ENCODE data around the gene LGR6.

The LGR6 gene

DNA sequence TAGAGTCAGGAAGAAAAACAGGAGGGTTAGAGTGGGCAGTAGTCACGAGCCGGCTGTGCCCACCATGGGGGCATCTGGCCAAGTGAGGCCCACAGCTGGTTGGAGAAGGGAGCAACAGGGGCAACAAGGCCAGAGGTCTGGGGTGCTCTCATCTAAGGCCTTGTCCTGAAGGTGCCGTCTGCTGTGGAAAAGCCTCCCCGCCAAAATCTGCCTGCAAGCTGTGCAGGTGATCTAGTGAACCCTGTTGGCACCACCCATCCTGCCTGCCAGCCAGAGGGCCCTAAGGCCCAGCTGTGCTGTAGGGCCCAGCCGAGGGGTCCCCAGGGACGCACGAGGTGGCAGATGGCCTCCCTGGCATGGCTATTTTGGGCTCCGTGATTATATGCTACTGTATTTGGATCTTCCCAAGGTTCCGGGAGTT, 51.3 kb downstream of the LGR6 start:
- Histone ChIP-seq H3K4me1 (ENCODE audit: control insufficient read depth, insufficient read depth, low read length) (peaks cover 7% of the 10 kb centered on the region), H3K4me3 (ENCODE audit: low read depth, low read length) (no peak overlapping the region), H3K27me3 (ENCODE audit: control insufficient read depth, insufficient read depth, low read length) (no peaks in the 10 kb centered on the region; the same call in 1 of the 2 replicates), H3K9ac (ENCODE audit: low read depth, low read length) (no peak overlapping the region), H3K36me3 (ENCODE audit: control insufficient read depth, insufficient read depth, low read length) (no peaks in the 10 kb centered on the region), H3K9me3 (ENCODE audit: control insufficient read depth, insufficient read depth, low read length) (no peaks in the 10 kb centered on the region), H3K27ac (ENCODE audit: low read depth, low read length) (no peak overlapping the region)

DNA sequence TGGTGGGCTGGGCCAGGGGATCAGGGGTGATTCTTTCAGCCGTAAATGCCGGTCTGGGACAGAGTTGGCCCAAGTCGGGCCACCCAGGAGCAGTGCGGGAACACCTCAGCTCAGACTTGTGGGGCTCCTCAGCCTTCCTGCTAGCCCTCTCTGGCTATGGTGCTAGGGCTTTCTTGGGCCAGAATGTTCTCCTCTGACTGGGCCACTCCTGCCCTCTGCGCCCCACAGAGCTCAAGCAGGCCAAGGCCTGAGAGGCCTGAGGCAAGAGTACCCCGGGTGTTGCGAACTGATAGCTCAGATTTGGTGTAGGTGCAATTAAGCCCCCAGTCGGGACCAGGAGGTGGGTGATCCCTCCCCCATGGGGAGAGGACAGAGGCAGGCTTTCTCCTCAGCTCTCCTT, 51.8 kb downstream of the LGR6 start:
- peaks cover 7% of the 10 kb centered on the region for H3K4me1 ChIP-seq (ENCODE audit: control insufficient read depth, insufficient read depth, low read length)
- H3K36me3 ChIP-seq (ENCODE audit: control insufficient read depth, insufficient read depth, low read length) = no peaks in the 10 kb centered on the region
- H3K27me3 ChIP-seq (ENCODE audit: control insufficient read depth, insufficient read depth, low read length) = no peaks in the 10 kb centered on the region; the same call in 1 of the 2 replicates
- no peak overlapping the region for H3K9ac ChIP-seq (ENCODE audit: low read depth, low read length)
- H3K27ac ChIP-seq (ENCODE audit: low read depth, low read length) = no peak overlapping the region
- H3K4me3 ChIP-seq (ENCODE audit: low read depth, low read length) = no peak overlapping the region
- H3K9me3 ChIP-seq (ENCODE audit: control insufficient read depth, insufficient read depth, low read length) = no peaks in the 10 kb centered on the region

DNA sequence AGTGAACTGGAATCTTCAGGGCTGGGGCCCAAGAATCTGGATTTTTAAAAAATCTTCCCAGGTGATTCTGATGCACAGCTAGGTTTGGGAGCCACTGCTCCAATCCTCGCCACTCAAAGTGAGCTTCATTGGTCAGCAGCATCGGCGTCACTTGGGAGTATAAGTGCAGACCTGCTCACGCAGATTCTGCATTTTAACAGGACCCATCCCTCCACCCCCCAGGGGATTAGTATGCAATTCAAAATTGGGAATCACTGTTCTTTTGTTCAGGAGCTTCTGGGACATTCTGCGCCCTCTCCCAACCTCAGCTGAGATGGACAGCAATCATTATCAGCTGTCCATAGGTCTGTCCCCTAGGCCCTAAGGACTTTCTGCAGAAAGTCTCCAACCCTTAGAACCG, 53.5 kb downstream of the LGR6 start:
- Histone ChIP-seq H3K4me1 (ENCODE audit: control insufficient read depth, insufficient read depth, low read length) (peaks cover 7% of the 10 kb centered on the region), H3K27me3 (ENCODE audit: control insufficient read depth, insufficient read depth, low read length) (no peaks in the 10 kb centered on the region; the same call in 1 of the 2 replicates), H3K9ac (ENCODE audit: low read depth, low read length) (no peak overlapping the region), H3K36me3 (ENCODE audit: control insufficient read depth, insufficient read depth, low read length) (no peaks in the 10 kb centered on the region), H3K9me3 (ENCODE audit: control insufficient read depth, insufficient read depth, low read length) (no peaks in the 10 kb centered on the region), H3K4me3 (ENCODE audit: low read depth, low read length) (no peak overlapping the region), H3K27ac (ENCODE audit: low read depth, low read length) (no peak overlapping the region)

DNA sequence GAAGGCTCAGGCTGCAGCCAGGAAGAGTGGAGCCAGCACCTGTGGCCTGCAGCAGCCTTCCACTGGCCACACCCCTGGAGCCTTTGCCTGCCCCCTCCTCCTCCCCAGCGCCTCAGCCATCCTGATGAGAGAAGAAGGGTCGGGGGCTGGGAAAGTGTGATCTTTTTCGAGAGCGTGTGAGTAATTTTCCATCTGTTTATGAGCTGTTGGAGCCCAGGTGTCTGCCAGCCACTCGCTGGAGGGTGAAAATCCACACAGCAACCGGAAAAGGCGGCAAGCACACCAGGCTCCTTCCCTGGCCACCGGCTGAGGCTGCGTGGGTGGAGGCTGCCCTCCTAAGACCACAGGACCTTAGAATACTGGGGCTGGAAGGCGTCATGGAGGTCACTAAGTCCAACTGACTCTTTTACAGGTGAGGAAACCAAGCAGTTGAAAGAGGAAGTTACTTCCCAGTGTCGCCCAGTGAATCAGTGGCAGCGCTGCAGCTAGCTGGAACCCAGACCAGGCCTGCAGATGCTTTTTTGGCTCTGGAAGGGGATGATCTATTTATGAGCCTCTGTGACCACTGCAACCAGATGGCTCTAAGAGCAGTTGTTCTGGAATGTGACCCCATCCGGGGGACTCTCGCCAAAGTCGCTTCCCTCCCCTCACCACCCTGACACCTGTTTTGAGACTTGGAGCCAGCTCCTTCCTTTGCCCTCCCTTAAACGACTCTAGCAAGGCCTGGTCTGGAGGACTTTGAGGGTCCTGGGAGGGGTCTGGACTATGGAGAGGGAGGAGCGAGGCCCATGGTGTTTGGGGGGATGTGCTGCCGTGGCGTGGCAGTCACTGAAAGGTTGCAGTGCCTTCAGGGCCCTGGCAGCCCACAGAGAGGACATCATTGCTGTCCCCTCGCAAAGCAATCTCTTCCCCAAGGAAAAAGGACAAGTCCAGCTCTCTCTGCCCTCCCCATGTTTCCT, 54.5 kb downstream of the LGR6 start:
- Histone ChIP-seq H3K9me3 (ENCODE audit: control insufficient read depth, insufficient read depth, low read length) (no peaks in the 10 kb centered on the region), H3K4me1 (ENCODE audit: control insufficient read depth, insufficient read depth, low read length) (peaks cover 7% of the 10 kb centered on the region), H3K9ac (ENCODE audit: low read depth, low read length) (no peak overlapping the region), H3K36me3 (ENCODE audit: control insufficient read depth, insufficient read depth, low read length) (no peaks in the 10 kb centered on the region), H3K4me3 (ENCODE audit: low read depth, low read length) (no peak overlapping the region), H3K27me3 (ENCODE audit: control insufficient read depth, insufficient read depth, low read length) (no peaks in the 10 kb centered on the region; the same call in 1 of the 2 replicates), H3K27ac (ENCODE audit: low read depth, low read length) (no peak overlapping the region)

DNA sequence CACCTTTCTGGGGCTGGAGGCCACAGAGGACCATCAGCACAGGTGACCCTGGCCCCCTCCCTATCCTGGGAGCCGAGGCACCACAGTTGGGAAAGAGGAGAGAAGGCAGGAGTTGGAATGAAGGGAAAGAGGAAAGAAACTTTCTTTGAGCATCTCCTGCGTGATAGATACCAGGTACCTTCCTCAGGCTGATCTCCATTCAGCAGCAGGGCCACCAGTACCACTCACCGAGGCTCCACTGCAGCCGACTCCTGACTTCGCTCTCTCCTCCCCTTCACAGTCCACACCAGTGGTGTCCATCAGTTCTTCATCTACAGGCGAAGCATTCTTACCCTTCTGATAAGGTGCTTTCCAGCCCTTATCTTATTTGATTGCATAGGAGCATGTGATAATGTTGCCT, 55.3 kb downstream of the LGR6 start:
- Histone ChIP-seq H3K27ac (ENCODE audit: low read depth, low read length) (no peak overlapping the region), H3K4me1 (ENCODE audit: control insufficient read depth, insufficient read depth, low read length) (peaks cover 7% of the 10 kb centered on the region), H3K9me3 (ENCODE audit: control insufficient read depth, insufficient read depth, low read length) (no peaks in the 10 kb centered on the region), H3K9ac (ENCODE audit: low read depth, low read length) (no peak overlapping the region), H3K27me3 (ENCODE audit: control insufficient read depth, insufficient read depth, low read length) (no peaks in the 10 kb centered on the region; the same call in 1 of the 2 replicates), H3K36me3 (ENCODE audit: control insufficient read depth, insufficient read depth, low read length) (no peaks in the 10 kb centered on the region), H3K4me3 (ENCODE audit: low read depth, low read length) (no peak overlapping the region)

DNA sequence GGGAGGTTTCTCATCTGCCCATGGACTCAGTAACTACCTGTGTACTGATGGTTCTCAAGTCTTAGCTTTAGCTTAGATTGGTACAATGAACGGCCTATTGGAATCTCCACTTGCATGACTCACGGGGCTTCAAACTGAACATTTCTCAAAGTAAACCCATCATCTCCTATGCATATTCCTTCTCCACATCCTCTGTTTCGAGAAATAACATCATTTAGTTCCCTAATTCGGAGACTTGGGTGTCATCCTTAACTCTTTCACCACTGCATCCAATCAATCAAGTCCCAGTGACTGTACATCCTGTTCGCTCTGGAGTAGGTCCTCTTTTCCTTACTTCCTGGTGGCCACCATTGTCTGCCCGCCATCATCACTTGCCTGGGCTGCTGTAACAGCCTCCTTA, 55.8 kb downstream of the LGR6 start:
- no peaks in the 10 kb centered on the region for H3K36me3 ChIP-seq (ENCODE audit: control insufficient read depth, insufficient read depth, low read length)
- no peaks in the 10 kb centered on the region; the same call in 1 of the 2 replicates for H3K27me3 ChIP-seq (ENCODE audit: control insufficient read depth, insufficient read depth, low read length)
- H3K9ac ChIP-seq (ENCODE audit: low read depth, low read length) = no peak overlapping the region
- H3K9me3 ChIP-seq (ENCODE audit: control insufficient read depth, insufficient read depth, low read length) = no peaks in the 10 kb centered on the region
- peaks cover 7% of the 10 kb centered on the region for H3K4me1 ChIP-seq (ENCODE audit: control insufficient read depth, insufficient read depth, low read length)
- no peak overlapping the region for H3K4me3 ChIP-seq (ENCODE audit: low read depth, low read length)
- H3K27ac ChIP-seq (ENCODE audit: low read depth, low read length) = no peak overlapping the region

DNA sequence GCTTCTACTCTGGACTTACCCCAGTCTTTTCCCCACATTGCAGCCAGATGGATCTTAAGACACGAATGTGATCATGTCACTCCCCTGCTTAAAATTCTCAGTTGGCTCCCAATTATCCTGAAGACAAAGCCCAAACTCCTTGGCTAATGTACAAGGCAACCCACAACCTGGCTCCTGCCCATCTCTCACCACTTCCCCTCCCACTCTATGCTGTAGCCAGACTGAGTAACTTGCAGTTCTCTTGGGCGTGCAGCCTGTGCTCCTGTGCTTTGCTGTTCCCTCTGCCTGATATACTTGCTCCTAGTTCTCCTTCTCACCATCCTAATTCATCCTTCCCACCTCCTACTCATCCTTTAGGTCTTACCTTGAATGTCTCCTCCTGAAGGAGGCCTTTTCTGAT, 56.2 kb downstream of the LGR6 start:
- Histone ChIP-seq H3K4me3 (ENCODE audit: low read depth, low read length) (no peak overlapping the region), H3K9ac (ENCODE audit: low read depth, low read length) (no peak overlapping the region), H3K4me1 (ENCODE audit: control insufficient read depth, insufficient read depth, low read length) (peaks cover 7% of the 10 kb centered on the region), H3K9me3 (ENCODE audit: control insufficient read depth, insufficient read depth, low read length) (no peaks in the 10 kb centered on the region), H3K27ac (ENCODE audit: low read depth, low read length) (no peak overlapping the region), H3K36me3 (ENCODE audit: control insufficient read depth, insufficient read depth, low read length) (no peaks in the 10 kb centered on the region), H3K27me3 (ENCODE audit: control insufficient read depth, insufficient read depth, low read length) (no peaks in the 10 kb centered on the region; the same call in 1 of the 2 replicates)

DNA sequence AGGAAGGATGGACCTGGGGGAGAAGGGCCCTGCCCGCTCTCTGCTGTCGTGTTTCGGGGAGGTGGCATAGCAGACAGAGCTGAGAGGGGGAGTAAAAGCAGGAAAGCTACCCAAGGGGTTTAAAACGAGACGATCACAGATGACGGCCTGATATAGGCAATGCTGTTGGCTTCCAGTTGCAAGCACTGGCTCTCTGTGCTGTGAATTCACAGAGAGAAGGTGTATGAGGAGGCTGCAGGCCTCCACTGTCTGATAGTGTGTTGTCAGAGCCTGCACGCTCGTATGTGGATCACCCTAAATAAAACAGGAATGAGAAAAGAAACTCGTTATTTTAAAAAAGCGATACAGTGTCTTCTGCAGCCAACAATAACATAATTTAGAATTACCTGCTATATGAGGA, 57.4 kb downstream of the LGR6 start:
- no peaks in the 10 kb centered on the region for H3K36me3 ChIP-seq (ENCODE audit: control insufficient read depth, insufficient read depth, low read length)
- H3K27me3 ChIP-seq (ENCODE audit: control insufficient read depth, insufficient read depth, low read length) = no peaks in the 10 kb centered on the region; the same call in 1 of the 2 replicates
- no peaks in the 10 kb centered on the region for H3K9me3 ChIP-seq (ENCODE audit: control insufficient read depth, insufficient read depth, low read length)
- H3K9ac ChIP-seq (ENCODE audit: low read depth, low read length) = no peak overlapping the region
- H3K4me1 ChIP-seq (ENCODE audit: control insufficient read depth, insufficient read depth, low read length) = peaks cover 7% of the 10 kb centered on the region
- H3K27ac ChIP-seq (ENCODE audit: low read depth, low read length) = no peak overlapping the region
- no peak overlapping the region for H3K4me3 ChIP-seq (ENCODE audit: low read depth, low read length)

DNA sequence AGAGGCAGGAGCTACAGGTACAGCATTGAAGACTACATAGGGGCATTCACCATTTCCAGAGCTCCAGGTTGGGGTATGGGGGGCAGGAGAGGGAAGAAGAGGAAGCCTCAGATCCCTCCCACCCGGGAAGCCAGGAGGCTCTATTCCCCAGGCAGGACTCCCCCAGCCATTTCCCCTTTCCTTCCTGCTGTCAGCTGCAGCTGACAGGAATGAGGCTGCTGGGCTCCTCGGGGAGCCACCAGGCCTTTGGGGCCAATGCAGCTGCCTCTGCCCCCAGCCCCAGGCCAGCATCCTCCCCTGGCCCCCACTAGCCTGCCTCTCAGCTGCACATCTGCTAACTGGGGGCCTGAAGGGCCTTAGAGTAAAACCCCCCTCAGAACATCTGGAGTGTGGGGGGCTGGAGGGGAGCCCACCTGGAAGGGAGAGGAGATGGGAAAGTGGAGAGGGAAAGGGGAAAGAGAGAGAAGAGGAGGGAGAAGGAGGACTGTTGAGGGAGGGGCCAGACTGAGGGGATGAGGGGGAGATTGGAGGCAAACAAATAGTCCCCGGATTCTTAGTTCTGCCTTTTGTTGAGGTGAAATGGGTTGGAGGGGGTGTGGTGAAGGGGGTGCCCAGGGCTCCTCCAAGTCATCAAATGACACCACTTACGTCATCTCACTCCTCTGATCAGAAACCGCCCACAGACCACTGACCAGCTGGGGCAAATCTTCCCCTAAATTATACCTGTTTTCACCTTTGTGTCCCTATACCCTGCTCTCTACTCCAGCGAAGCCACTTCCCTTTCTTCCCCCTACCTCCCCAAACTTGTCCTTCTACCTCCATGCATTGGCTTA, 58.0 kb downstream of the LGR6 start:
- peaks cover 7% of the 10 kb centered on the region for H3K4me1 ChIP-seq (ENCODE audit: control insufficient read depth, insufficient read depth, low read length)
- H3K36me3 ChIP-seq (ENCODE audit: control insufficient read depth, insufficient read depth, low read length) = no peaks in the 10 kb centered on the region
- H3K9ac ChIP-seq (ENCODE audit: low read depth, low read length) = no peak overlapping the region
- no peaks in the 10 kb centered on the region for H3K9me3 ChIP-seq (ENCODE audit: control insufficient read depth, insufficient read depth, low read length)
- no peak overlapping the region for H3K27ac ChIP-seq (ENCODE audit: low read depth, low read length)
- no peaks in the 10 kb centered on the region; the same call in 1 of the 2 replicates for H3K27me3 ChIP-seq (ENCODE audit: control insufficient read depth, insufficient read depth, low read length)
- no peak overlapping the region for H3K4me3 ChIP-seq (ENCODE audit: low read depth, low read length)

DNA sequence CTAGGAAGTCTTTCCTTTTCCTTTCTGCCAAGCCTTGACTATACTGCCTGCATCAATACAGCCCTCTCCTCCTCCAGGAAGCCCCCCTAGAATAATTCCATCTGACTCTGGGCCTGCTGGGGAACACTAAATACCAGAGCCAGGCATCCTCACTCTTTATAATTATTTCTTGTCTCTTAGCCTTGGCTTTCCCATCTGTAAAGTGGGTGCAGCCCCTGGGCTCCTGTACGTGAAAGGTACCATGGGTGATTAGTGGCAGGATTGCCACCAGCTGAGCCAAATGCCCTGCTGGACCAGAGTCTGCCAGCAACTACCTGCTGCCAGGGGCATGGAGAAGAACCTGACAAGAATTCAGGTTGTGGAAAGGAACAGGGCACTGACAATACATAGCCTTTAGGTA, 58.7 kb downstream of the LGR6 start:
- Histone ChIP-seq H3K9ac (ENCODE audit: low read depth, low read length) (no peak overlapping the region), H3K27ac (ENCODE audit: low read depth, low read length) (no peak overlapping the region), H3K9me3 (ENCODE audit: control insufficient read depth, insufficient read depth, low read length) (no peaks in the 10 kb centered on the region), H3K36me3 (ENCODE audit: control insufficient read depth, insufficient read depth, low read length) (no peaks in the 10 kb centered on the region), H3K4me1 (ENCODE audit: control insufficient read depth, insufficient read depth, low read length) (peaks cover 4% of the 10 kb centered on the region), H3K4me3 (ENCODE audit: low read depth, low read length) (no peak overlapping the region), H3K27me3 (ENCODE audit: control insufficient read depth, insufficient read depth, low read length) (no peaks in the 10 kb centered on the region; the same call in 1 of the 2 replicates)
